Fibroblast of mammary gland (primary cell): ENCODE data around the gene STK31.
"Not testable (repeated sequence)": the region's sequence is repeated elsewhere in the genome, so short reads cannot be mapped to it uniquely, and the experiment has no call there.

Source experiments
- DNase-seq: peaks from one replicate; pipeline ENCODE4 v3.0.0-alpha.2; 2010; ENCODE audit warnings: low read depth
- H3K4me3 ChIP-seq: 2 replicates; pipeline ENCODE4 v1.5.1; 2011; ENCODE audit warnings: low read depth, mild to moderate bottlenecking, low read length, moderate library complexity; ENCODE audit not compliant: control insufficient read depth
- CTCF ChIP-seq: conservative IDR thresholded peaks from 2 replicates; pipeline ENCODE4 v1.5.1; 2011; ENCODE audit warnings: low read depth, low read length, inconsistent platforms; ENCODE audit not compliant: control insufficient read depth, insufficient read depth

STK31 gene

GRCh38 chr7:23679898-23680413, 30.1 kb upstream of the STK31 start, which contains the start of gene FAM221A:
FAM221A (plus strand) TSS chr7:23680199; CDS start chr7:23680219, 20 bp downstream.
- TF ChIP-seq CTCF, result peak; percentile 40
- peak; percentile 57 for DNase-seq
- H3K4me3 ChIP-seq, result peak within 1 kb of the TSS; percentile 55

GRCh38 chr7:23680414-23681405, 29.3 kb upstream of the STK31 start:
- H3K4me3 ChIP-seq, result peak overlapping the region; percentile 55
- TF ChIP-seq CTCF, result no peak
- DNase-seq, result peak; percentile 63

- DNase-seq, H3K4me3 ChIP-seq: not testable (repeated sequence)
Measured at GRCh38 chr7:23684041-23684440, 26.0 kb upstream of the STK31 start.

- H3K4me3 ChIP-seq, result no peak overlapping the region
- no peak for TF ChIP-seq CTCF
- DNase-seq, result peak; percentile 5
Measured at GRCh38 chr7:23685731-23686130, 24.3 kb upstream of the STK31 start.

- DNase-seq, result no peak
- TF ChIP-seq CTCF, result no peak
- no peak overlapping the region for H3K4me3 ChIP-seq
Measured at GRCh38 chr7:23687011-23687410, 23.0 kb upstream of the STK31 start.

- no peak for DNase-seq
- H3K4me3 ChIP-seq, result no peak overlapping the region
- TF ChIP-seq CTCF, result no peak
Measured at GRCh38 chr7:23689165-23689564, 20.9 kb upstream of the STK31 start.

GRCh38 chr7:23691320-23691719, 18.7 kb upstream of the STK31 start:
- no peak for TF ChIP-seq CTCF
- no peak for DNase-seq
- H3K4me3 ChIP-seq, result no peak overlapping the region
